CD1c-positive myeloid dendritic cell (primary cell): ENCODE data around the gene DEDD.

ENCODE experiments used
- DNase-seq: peaks from one replicate; pipeline ENCODE4 v3.0.0-alpha.2; 2016; ENCODE audit errors: extremely low spot score

The DEDD gene

DNA sequence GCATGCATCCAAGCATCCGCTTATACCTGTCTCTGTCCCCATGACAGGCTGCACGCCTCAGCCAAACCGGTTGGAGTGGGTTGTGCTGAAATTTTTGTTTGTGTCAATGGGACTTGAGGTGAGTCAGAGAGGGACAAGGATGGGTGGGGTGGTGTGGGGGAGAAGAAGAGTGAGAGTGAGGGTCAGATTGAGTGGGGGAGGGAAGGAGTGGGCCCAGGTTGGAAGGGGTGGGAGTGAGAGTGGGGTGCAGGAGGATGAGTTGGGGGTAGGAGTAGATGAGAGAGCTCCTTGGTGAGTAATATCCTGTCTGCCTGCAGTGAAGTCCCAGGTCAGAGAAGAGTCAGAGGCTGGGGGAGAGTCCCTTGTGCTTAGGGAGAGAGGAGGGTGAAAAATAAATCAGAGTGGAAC lies 39.8 kb downstream of the DEDD start:
- no peak for DNase-seq

DNA sequence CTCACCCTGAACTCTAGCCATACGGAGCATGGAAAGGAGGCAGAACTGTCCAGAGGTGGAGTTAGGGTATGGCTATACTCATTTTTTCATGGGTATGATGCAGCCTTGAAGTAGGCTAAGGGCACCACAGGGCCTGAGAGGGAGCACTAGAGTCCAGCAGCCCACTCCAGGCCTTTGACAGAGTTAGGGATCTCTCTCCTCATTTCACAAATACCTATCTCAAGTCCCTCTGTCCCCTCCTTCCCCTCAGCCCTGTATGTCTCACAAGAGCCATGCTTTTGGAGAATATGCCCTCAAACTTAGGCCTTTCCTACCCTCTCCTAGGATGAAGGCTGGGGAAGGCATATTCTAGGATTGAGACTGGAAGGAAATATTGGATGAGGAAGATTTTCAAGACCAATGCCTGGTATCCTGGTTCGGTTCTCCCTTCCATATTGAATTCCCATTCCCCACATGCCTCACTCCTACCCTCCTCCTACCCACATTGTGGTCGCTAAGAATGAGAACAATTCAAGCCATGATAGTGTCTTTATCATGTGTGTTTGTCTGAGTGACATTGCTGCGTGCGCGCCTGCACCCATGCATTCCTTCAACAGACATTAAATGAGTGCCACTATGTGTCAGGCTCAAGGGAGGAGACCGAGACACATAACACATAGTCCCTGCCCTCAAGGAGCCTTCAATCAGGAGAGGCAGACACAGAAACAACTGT lies 40.5 kb downstream of the DEDD start:
- no peak for DNase-seq

DNA sequence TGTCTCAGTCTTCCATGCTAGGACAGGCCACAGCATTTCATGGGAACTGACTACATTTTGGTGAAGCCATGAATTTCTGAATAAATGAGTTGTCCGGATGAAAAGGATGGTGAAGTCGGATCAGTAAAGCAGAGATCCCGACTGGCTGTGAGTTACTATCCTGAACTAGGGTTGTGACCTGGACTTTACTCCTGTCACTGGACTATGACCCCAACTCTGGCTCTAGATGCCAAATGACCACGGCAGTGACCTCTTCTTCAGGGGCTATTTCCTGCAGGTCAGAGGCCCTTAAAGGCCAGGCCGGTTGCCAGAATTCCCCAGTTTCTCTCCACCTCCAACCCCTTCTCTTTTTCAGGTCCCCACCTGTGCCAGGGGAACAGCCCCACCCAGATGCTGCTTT lies 41.4 kb downstream of the DEDD start:
- DNase-seq = no peak

DNA sequence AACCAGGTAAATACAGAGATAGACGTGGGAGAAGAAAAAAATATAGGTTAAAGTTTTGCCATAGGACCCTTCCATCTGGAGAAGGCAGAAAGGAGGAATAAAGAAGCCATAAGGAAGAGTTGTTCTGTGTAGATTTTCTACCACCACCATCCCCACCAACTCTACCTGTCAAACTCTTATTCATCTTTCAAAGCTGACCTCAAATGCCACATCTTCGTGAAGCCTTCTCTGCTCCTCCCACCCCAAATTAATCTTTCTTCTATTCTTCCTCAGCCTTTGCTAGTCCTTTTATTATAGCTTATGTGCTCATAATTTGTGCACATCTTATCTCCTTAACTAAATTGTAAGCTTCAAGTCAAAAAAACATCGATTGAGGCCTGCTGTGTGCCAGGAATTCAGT lies 41.9 kb downstream of the DEDD start:
- no peak for DNase-seq

DNA sequence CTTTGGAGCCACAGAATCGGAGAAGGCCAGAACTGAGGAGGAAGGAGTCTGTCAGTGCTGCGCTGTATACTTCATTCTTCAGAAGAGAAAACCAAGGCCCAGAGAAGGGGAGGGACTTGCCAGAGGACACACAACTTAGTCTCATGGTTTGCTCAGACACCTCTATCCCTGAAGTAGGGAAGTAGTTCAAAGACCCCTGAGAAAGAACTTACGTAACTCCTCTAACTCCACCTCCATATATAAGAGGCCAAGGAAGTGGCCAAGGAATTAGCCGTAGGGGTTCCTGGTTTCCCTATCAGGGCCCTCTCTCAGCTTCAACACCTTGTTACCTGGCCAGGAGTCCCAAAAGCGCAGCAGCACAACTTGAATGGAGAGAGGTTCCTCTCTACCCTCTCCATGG lies 42.5 kb downstream of the DEDD start:
- no peak for DNase-seq

DNA sequence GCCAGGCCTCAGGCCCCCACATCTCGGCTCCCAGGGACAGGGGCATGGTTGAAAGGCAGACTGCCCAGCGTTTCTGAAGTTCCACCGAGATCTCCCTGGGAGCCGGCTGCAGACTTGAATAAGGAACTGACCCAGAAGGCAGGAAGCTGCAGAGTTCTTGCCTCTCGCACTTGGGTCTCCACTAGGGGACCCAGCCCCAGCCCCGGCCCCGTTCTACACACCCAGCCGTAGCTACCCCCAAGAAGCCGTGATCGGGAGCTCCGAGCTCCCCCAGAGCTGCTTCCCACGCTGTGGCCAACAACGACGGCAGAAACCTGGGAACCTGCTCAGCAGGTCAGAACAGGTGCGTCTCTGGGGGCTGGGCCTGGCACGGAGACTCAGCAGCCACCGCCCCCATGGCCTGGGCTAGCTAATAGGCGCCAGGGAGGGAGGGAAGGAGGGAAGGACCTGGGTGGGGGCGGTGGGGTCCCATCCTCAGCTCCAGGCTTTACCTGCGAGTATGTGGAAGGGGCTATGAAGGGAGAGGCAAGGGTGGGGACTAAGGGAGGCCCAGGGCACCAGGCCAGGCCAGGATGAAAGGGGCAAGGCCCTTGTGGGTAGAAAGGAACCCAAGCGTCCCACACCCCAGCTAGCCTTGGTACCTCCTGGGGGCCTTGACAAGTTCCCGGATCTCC lies 43.1 kb downstream of the DEDD start, which contains the start of gene NECTIN4:
TSS of gene NECTIN4 (minus strand) at position 308 of the 674 bp plus-strand sequence. CDS start at position 46, 262 bp downstream.
- DNase-seq = peak; percentile 56

DNA sequence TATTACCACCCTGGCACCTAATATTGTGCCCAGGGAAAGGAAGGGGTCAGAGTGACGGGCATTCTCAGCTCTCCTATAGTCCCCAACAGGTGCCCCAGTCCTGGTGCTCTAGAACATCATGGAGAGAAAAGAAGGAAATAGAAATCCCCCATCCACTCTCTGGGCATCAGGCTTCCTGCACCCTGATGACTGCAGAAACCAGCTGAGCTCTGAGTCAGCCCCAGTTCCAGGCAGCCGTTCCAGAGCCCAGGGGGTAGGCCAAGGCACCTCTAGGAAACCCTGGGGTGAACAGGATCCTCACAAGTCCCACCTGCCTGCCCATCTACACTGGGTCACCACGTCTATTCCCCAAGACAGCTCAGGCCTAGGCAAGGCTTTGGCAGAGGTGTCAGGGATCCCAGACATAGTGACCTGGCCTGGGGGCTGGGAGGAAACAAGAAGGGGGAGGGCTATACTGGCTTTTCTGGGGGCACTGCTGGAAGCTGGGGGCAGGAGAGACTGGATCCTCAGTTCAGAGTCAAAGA lies 43.8 kb downstream of the DEDD start:
- peak; percentile 21 for DNase-seq

DNA sequence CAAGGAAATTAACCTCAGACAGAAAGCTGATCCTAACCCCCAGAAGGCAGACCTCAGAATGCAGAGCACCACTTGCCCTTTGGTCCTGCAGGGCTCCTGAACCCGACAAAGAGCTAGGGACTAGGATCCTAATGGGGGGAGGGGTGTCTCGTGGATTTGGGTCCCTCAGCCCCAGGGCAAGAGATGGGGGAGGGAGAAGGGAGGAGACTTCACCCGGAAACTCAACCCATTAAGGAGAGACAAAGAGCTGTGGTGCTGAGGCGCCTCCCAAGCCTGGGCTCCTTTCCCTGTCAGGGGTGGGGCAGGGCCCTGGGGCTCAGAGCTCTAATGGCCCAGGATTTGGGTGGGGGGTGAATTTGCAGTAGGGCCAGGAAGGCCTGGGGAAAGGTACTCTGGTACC lies 46.0 kb downstream of the DEDD start:
- no peak for DNase-seq

DNA sequence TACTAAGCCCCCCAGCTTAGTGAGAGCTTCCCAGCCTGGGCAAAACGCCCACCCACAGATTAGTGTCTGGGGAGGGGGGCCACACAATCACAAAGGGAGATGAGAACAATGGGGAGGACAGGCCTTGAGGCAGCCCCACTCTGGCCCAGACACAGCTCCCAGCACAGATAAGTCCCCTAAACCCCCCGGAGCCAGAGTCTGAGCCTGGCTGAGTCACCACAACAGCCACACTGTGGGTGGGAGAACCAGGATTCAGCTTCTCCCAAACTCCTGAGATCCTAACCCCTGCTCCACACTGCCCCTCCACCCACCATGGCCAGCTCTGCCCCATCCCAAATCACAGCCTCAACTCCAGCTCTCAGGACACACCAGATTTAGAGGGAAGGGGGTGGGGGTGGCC lies 47.3 kb downstream of the DEDD start:
- DNase-seq = no peak

DNA sequence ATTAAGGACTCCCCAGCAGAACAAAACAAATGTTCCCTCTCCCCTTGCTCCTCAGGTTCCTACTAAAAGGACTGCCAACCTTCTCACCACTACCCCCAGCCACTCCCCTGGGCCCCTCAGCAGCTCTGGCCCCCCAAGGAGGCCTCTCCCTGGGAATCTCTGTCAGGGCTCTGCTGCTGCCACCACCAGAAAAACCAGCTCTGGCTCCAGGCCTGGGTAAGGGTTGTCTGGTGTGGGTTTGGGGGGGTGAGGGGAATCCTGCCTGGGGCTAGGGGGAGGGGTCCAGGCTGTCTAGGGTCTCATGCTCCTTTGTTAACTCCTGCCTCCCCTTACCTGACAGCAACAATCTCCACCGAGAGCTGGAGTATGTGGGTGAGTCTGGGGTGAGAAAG lies 47.9 kb downstream of the DEDD start:
- no peak for DNase-seq

DNA sequence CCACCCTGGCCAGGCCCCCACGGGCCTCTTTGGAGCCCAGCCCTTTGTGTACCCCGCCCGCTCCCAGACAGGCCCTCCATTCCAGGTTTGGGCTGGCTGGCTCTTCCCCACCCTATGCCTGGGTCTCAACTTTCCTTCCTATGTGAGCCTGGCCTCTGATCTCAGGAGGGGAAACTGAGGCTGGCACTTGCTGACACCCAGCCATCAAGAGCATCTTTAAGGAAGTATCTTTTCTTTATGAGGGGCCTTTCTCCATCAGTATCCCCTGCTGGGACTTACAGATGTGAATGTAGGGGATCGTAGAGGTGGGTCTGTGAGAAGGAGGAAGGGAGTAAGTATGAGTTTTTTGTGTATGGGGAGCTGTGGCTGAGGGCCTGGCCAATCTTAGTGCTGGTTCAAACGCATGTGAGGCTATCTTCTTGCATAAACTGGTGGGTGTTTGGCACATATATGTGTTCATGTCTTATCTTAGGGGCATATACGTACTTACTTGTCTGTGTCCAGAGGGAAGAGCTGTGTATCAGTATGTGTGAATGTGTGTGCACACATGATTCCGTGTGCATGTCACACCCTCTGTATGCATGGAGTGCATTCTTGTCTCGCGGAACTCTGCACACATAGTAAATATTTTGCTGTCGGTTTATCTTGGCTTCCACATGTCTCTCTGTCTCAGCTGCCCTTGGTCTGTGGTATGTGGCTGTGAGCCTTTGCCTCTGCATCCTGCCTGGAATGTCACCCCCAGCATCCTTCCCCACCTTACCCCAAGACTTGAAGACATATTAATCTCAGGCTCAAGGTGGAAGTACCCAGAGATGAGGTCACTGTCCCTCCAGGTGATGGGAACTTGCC lies 48.5 kb downstream of the DEDD start:
- DNase-seq = peak; percentile 30

DNA sequence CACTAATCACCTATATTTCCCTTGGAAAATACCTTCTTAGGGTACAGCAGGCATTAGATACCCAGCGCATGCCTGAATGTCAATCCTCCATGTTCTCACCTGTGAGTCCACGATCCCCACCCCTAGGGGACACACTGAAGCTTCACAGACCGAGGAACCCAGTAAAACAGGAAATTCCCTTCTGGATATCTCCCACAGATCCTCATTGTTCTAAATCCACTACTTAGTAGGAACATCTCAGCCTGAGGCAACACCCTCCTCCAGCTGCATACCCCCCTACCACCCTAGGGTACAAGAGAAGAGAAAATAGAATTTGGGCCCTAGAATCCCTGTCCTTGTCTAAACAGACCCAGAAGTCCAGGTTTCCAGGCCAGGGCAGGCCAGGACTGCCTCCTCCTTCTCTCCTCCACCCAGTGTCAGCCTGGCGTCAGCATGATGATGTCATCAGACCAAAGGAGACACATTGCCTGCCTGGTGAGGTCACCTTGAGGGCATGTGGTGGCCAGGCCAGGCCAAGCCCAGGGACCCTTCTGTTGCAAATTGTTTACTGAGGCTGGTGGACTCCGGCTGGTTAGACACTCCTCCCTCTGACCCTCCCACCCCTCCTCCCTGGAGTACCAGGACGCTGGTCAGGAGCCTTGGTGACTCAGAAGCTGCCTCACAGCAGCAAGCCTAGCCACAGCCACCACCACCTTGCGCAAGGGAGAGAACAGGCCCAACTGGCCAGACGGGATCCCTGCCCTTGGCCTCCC lies 49.3 kb downstream of the DEDD start:
- peak; percentile 91 for DNase-seq

DNA sequence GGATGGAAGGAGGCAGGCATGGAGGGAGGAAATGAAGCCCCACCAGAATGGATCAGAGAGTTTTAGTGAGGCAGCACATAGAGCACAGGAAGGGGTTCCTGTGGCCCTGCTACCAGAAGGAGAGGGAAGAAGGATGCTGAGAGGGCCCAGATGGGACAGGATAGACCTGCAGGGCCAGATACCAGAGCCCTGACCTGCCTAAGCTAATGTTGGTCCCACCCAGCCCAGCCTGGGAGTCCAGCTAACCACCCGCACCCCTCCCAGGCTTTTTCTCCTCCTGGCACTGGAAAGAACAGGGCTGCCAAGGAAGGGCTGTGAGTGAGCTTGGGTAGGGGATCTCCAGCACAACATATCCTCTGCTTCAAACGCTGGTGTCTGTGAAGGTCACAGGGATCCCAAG lies 50.0 kb downstream of the DEDD start:
- DNase-seq = no peak

DNA sequence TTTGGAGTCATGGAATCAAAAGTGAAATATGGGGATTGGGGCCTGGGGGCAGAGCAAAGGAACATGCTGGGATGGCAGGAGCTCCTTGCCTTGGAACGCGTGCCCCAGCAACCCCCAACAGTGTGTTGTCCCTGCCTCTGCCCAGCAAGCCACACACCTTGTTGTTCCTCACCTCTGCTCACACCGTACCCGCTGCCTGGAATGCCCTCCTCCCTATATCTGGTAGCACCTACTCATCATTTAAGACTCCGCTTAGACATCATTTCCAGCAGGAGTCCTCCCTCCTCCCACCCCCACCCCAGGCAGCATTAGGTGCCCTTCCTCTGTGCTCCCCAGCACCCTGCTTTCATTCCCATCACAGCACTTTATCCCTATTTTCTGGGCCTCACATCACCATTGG lies 50.9 kb downstream of the DEDD start:
- DNase-seq = no peak

DNA sequence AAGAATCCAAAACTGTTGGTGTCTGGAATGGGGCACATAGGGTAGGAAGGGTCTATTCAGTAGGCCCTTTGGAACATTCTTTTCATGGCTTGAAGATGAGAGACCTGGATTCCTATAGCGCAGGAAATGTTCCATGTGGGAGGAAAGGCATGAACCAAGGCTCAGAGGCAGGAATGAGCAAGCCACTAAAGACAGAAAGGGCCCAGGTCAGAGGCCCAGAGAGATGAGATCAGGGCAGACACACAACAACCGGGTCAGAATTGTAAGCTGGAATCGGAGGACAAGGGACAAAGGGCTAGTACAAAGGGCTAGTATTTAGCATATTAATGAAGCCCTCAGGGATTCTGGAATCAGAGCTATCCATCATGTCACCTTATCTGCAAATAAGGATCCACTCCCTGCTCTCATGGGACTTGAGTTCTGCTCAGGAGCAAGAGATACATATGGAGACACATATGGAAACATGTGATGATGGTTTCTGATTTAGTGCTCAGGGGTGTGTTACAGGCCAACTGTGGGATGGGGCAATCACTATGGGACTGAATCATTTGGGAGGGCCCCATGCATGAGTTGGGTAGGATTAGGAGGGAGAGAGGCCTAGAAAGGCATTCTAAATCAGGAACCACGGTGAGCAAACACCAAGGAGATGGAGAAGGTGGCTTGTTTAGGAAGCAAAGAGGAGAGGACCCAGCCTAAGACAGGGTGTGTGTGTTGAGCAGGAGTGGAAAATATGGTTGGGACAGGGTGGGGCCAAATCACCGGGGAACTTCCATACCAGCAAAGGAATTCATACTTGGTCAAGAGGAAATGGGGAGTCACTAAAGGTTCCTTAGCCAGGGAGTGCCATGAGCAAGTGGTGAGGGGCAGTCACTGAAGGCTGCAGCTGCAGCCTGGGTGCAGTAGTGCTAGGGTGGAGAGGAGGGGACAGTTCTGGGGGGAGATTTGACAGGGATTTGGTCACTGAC lies 51.7 kb downstream of the DEDD start:
- DNase-seq = no peak

DNA sequence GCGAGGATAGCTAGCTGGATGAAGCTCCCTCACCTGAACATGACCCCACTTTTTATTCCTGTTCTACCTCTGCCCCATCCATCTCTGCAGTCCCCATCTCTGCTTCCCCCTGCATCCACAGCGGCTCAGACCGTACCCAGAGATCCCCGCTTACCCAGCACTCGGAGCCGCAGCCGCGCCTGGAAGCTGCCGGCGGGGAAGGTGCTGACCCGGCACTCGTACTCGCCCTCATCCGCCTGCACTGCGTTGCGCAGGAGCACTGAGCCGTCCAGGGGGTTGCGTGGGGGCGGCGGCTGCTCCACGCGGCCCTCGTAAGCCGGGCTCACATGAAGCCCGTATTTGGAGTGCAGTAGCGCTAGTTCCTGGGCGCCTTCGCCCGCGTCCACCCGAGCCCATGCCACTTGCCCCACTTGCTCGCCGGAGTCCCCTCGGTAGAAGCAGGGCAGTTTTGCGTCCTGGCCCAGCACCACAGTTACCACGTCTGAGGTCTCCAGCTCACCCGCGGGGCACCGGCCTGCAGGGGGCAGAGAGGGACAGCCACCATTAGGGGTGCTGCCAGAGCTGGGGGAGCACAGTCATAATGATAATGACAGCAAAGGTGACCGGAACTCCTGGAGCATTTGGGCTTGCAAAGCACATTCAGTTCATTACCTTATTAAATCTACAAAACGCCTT lies 52.9 kb downstream of the DEDD start:
- no peak for DNase-seq

DNA sequence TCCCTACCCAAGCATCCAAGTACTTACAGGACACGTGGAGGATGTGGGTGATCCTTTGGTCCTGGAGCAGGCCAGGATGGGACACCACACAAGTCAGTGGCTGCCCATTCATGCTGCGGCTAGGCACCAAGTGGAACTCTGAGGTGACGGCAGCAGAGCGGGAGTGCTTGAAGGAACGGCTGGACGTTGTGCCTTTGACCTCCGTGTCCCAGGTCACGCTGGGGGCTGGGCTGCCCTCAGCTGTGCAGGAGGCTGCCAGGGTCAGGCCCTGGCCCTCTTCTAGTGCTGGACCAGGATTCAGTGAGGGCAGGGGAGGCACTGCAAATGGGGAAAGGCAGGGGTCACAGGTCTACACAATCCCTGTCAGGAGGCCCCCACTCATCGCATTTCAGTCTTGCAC lies 55.0 kb downstream of the DEDD start:
- DNase-seq = no peak

DNA sequence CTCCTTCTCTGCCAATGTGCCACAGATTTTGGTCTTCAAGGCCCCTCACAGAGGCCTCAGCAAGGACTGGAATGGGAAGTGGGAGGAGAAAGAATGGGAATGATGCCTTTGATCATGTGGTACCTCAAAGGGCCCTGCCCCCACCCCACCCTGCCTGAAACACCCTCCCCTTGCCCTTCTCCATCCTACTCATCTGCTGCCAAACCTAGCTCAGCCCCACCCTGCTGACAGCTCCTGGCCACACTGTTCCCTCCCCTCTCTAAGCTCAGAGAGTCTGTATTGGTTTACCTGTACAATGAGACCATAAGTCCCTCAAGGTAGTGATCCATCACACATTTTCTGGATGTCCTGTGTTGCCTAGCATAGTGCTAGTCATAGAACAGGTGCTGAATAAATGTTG lies 56.1 kb downstream of the DEDD start:
- no peak for DNase-seq

DNA sequence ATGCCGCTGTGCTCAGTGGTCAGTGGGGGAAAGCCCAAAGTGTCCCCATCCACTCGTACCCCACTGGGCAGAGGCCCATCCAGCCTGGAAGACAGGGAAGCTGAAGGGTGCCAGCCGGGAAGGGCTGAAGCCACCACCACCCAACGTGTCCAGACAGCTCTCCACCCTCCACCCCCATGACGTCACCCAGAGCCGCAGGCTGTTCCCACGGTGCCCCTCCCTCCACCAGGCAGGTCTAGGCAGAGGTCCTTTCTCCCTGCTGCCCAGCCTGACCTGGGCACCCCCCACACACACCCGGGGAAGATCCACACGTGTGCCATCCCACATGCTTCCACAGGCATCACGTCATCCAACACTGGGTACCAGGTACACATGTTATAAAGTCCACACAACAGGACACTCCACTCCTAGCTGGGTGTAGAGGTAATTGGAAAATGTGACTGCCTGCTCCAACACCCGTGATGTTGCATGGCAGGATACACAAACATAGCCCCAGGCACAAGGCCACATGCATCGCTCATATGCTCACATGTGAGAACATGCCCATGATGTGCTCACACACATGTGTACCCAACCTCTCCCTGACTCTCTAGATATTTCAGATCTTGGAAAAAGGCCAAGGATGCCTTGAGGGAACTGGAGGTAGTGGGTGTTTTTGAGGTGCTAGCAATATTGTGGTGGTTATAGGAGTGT lies 57.6 kb downstream of the DEDD start:
- no peak for DNase-seq
